Testis (tissue), 2 donors: ENCODE measurements around the gene CHTF8.

ENCODE experiments used
- CTCF ChIP-seq, 3 experiments: fragments of 450-650 bp in 2 of 3; fragments of 200-600 bp in 1 of 3; sonication (generic) in 1 of 3; IDR thresholded peaks; one replicate each; pipeline ENCODE4 v1.5.1; 2016 to 2019; ENCODE audit warnings: antibody characterized with exemption in 3 of 3, mild to moderate bottlenecking in 2 of 3, moderate library complexity in 1 of 3
- POLR2A ChIP-seq: fragments of 450-650 bp; IDR thresholded peaks from one replicate; pipeline ENCODE4 v1.6.1; 2017; ENCODE audit warnings: antibody characterized with exemption, mild to moderate bottlenecking, moderate library complexity

- TF ChIP-seq POLR2A (no peak), CTCF (IDR thresholded peaks at IDR 0.05) (no peak)
Observed at GRCh38 chr16:69120096-69120664, 12.2 kb downstream of the CHTF8 start.
